HUES64 (cell line): Measurements from ENCODE around the gene SORL1.

Experiments
- H3K27ac ChIP-seq: 2 replicates; pipeline ENCODE4 v1.7.0; 2013; ENCODE audit warnings: low read depth, low read length, inconsistent platforms
- H3K27me3 ChIP-seq: 2 replicates; pipeline ENCODE4 v1.6.1; 2013; ENCODE audit warnings: mild to moderate bottlenecking, low read length; ENCODE audit not compliant: insufficient read depth
- H3K36me3 ChIP-seq: 2 replicates; pipeline ENCODE4 v1.6.1; 2013; ENCODE audit warnings: mild to moderate bottlenecking, low read length; ENCODE audit not compliant: insufficient read depth
- H3K4me1 ChIP-seq: 2 replicates; pipeline ENCODE4 v1.6.1; 2013; ENCODE audit warnings: mild to moderate bottlenecking, low read length, moderate library complexity; ENCODE audit not compliant: insufficient read depth
- H3K4me3 ChIP-seq: 2 replicates; pipeline ENCODE4 v1.5.1; 2013; ENCODE audit warnings: mild to moderate bottlenecking, low read length, moderate library complexity
- H3K9ac ChIP-seq: 2 replicates; pipeline ENCODE4 v1.6.1; 2013; ENCODE audit warnings: mild to moderate bottlenecking, low read depth, low read length
- H3K9me3 ChIP-seq: 2 replicates; pipeline ENCODE4 v1.6.1; 2013; ENCODE audit warnings: low read depth, low read length; ENCODE audit not compliant: insufficient read depth
- WGBS: fragments of 150-250, 120-280 bp; methylation state at CpG from one replicate; pipeline ENCODE4 v1.1.7; 2013; ENCODE audit warnings: missing lambda C conversion rate; 5-methylcytosine and 5-hydroxymethylcytosine counted together

The SORL1 gene

DNA sequence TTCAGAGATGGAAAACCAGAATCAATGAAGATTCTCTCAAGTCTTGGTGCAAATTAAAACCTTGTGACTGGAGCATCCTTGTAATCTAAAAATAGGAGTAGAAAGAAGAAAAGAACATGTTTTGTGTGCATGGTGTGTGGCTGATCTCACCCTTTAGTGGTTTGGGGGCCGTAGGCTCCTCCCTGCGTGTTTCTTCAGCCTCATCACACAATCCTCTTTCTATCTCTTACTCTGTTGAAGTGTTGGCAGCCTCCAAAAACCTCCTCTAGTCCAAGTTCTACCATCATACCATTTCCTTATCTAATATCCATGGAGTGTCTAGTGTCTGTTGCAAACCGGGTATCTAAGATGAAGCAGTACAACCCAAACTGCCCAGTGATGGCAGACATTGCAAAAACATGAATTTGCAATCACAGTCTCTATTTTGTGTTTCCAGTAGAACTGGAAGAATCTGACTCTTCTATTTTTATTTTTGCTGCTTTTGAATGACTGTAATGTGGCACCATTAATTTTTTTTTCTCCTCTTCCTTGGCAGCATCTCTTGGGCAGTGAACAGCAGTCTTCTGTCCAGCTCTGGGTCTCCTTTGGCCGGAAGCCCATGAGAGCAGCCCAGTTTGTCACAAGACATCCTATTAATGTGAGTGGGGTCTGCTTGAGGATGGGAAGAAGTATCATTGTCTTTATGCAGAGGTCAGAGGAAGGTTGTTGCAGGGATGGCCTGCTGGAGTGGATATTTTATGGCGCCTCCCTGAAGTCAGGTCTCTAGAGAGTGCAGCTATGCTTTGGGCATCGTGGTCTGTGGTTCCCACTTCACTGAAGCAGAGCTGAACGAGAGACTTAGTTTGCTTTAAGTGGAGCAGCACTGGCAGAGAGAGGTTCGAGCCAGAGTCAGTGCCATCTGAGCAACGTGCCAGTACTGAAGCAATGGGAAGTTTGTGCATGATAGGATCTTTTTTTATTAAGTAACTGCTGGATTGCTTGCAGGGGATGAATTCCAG, 60.7 kb downstream of the SORL1 start:
- Histone ChIP-seq H3K9me3 (0 out of 2 replicates have a peak, but pooled peaks cover 4% of the 10 kb centered on the region), H3K27ac (no peak overlapping the region), H3K4me1 (peaks cover 13% of the 10 kb centered on the region), H3K4me3 (no peak overlapping the region), H3K36me3 (peaks cover 48% of the 10 kb centered on the region), H3K27me3 (no peaks in the 10 kb centered on the region), H3K9ac (no peak overlapping the region)
- 93% methylated on average over 9 of the region's 9 CpGs for WGBS

DNA sequence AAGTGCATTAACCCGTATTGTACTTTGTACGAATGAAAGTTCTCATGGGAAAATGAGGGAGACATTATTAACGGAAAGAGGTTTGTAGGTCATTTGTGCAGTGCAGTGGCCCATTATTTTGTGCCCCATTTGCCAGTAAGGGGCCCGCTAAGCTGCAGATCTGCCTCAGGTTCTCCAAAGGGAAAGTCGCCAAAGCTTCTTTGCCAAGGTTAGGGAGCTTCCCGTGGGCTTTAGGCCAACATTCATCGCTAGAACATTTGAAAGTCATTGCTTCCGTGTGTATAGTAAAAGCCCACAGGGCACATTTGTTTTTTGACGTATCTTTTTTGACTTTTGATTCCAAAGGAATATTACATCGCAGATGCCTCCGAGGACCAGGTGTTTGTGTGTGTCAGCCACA, 61.7 kb downstream of the SORL1 start:
- no peaks in the 10 kb centered on the region for H3K9me3 ChIP-seq
- H3K27ac ChIP-seq: no peak overlapping the region
- H3K27me3 ChIP-seq: no peaks in the 10 kb centered on the region
- H3K4me3 ChIP-seq: no peak overlapping the region
- H3K36me3 ChIP-seq: peaks cover 44% of the 10 kb centered on the region
- no peak overlapping the region for H3K9ac ChIP-seq
- peaks cover 4% of the 10 kb centered on the region for H3K4me1 ChIP-seq
- 95% methylated on average over 11 of the region's 11 CpGs for WGBS

DNA sequence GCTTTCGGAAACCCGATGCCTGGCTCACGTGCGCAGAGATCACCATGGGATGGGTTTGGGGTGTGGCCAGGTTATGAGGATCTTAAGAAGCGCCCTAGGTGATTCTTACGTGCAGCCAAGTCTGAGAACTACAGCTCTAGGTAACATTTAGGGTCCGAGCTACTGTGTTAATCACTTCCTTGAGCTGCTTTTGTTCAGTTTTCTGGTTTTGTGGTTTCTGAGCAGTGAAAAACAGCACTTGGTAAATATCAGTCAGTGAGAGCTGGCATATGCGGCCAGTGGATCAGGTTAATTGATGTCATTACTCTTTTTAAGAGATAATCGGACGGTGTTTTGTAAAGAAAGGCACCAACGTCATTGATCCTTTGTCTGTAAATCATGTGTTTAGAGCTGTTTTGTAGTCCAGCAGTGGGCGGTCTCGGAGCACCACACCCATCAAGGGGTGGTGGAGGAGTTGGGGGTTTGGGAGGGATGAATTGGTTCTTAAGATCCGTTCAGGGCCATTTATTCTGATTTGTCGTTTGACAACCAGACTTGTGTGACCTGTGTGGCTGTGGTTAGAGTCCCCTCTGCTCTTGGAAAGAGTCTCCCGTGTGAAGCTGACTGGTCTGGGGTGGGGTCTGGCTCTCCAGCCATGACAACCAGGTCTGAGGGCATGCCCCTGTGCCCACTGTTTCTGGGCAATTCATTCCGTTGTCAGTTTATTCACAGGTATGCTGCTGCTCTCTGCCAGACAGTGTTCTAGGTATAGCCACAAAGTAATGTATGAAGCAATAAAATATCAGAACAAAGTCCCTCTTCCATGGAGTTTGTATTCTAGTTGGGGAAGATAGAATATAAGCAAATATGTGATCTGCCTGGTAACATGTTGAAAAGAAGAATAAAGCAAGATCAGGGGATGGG, 62.6 kb downstream of the SORL1 start:
- Histone ChIP-seq H3K4me1 (no peaks in the 10 kb centered on the region), H3K36me3 (peaks cover 44% of the 10 kb centered on the region), H3K9me3 (no peaks in the 10 kb centered on the region), H3K27ac (no peak overlapping the region), H3K9ac (no peak overlapping the region), H3K4me3 (no peak overlapping the region), H3K27me3 (no peaks in the 10 kb centered on the region)
- WGBS: 92% methylated on average over 17 of the region's 17 CpGs

DNA sequence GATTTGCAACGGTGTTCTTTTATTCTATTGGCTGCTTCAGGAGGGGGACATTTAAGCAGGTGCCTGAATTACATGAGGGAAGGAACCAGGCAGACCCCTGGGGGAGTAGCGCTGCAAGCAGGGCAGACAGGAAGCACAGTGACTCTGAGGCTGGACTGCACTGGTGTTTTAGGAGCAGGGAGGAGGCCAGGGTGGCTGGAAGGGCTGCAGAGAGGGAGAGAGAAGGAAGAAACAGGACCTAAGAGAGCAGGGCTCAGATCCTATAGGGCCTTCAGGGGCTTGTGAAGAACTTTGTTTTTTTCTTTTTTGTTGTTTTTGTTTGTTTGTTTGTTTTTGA, 63.2 kb downstream of the SORL1 start:
- Histone ChIP-seq H3K9ac (no peak overlapping the region), H3K9me3 (no peaks in the 10 kb centered on the region), H3K4me1 (no peaks in the 10 kb centered on the region), H3K4me3 (no peak overlapping the region), H3K27ac (no peak overlapping the region), H3K36me3 (peaks cover 45% of the 10 kb centered on the region), H3K27me3 (no peaks in the 10 kb centered on the region)
- WGBS: 93% methylated on average over 2 of the region's 2 CpGs

DNA sequence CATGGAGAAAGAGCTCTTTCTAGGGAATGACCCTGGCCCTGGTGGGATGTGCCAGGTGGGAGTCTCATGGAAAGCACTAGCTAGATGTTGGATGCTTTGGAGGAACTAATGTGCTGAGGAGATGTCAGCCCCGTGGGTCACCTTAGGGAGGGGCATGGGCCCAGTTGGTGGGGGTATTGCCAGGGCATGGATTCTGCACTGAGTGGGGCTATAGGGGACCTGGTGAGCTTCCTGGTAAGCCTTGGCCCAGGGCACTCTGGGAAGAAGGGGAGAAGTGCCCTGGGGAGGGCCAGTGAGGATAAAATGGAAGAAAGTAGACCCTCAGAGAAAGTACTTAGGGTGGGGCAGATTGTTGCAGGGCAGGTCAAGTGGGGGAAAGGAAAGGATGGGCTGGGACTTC, 65.9 kb downstream of the SORL1 start:
- H3K27me3 ChIP-seq: no peaks in the 10 kb centered on the region
- H3K36me3 ChIP-seq: peaks cover 65% of the 10 kb centered on the region
- H3K9me3 ChIP-seq: no peaks in the 10 kb centered on the region
- H3K27ac ChIP-seq: no peak overlapping the region
- H3K9ac ChIP-seq: no peak overlapping the region
- H3K4me1 ChIP-seq: no peaks in the 10 kb centered on the region
- H3K4me3 ChIP-seq: no peak overlapping the region
- 91% methylated on average over 1 of the region's 1 CpG for WGBS

DNA sequence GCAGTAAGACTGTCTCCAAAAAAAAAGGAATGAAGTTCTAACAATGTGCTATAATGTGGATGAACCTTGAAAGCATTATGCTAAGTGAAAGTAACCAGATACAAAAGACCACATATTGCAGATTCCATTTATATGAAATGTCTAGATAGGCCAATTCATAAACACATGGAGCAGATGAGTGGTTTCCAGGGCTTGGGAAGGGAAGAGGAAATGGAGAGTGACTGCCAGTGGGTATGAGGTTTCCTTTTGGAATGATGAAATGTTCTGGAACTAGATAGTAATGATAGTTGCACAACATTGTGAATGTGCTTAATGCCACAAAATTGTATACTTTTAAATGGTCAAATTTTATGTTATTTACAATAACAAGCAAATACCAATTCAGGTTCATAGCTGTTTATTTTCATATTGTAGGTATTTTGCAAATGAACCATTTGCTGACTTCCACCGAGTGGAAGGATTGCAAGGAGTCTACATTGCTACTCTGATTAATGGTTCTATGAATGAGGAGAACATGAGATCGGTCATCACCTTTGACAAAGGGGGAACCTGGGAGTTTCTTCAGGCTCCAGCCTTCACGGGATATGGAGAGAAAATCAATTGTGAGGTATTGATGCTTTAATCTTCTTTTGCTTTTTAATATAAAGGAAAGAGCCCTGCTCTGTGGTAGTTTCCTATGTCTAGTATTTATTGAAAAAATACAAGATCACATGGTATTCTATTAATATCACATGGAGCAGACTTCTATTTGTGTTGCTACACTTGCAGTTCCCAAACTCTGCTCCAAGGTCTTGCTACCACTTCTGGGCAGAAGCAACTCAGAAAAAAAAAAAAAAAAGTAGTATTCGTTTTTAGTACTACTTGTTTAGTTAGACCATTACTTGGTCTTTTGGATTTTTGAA, 68.4 kb downstream of the SORL1 start:
- H3K27ac ChIP-seq: no peak overlapping the region
- no peak overlapping the region for H3K4me3 ChIP-seq
- 94% methylated on average over 3 of the region's 4 CpGs for WGBS
- H3K27me3 ChIP-seq: no peaks in the 10 kb centered on the region
- peaks cover 64% of the 10 kb centered on the region for H3K36me3 ChIP-seq
- H3K4me1 ChIP-seq: no peaks in the 10 kb centered on the region
- no peak overlapping the region for H3K9ac ChIP-seq
- peaks cover 6% of the 10 kb centered on the region; the same call in 1 of the 2 replicates for H3K9me3 ChIP-seq

DNA sequence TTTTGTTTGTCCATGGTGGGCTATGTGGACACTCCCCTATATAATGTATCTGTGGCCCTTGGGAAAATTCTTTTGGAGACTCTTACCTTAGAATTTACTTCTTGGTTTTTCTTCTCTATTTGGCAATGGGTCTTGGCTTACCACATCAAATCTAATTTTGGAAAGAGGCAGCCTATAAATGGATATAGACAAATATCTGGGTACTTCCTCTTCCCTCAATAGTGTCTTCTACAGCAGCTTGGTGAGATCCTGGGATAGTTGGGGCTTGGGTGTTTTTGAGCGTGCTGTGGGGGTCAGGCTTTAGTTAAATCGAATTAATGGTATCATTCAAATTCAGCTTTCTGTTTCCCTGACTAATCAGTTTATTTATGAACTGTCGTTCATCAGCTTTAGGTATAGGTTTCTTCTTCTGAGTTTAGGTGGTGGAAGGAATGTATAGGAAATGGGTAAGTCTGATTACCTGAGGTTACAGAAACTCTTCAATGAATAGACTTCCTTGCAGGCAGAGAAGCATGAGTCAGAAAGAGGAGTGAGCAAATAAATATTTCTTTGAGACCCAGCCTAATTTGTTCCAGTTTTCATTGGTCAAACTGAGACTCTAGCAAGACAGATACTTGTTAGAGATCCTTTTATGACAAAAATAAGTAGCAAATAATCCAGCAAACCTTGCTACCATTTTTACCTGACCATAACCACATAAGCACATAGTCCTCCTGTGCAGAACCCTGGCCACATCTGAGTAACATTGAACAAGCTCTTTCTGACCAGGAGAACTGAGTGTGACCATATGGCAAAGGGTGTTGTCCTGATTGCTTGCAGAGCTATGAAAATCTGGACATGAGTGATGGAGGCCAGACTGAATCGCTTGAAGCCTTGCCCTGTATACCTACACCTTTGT, 69.3 kb downstream of the SORL1 start:
- Histone ChIP-seq H3K4me1 (no peaks in the 10 kb centered on the region), H3K27ac (no peak overlapping the region), H3K4me3 (no peak overlapping the region), H3K9me3 (peaks cover 6% of the 10 kb centered on the region; the same call in 1 of the 2 replicates), H3K27me3 (no peaks in the 10 kb centered on the region), H3K9ac (no peak overlapping the region), H3K36me3 (peaks cover 60% of the 10 kb centered on the region)
- 98% methylated on average over 4 of the region's 4 CpGs for WGBS

DNA sequence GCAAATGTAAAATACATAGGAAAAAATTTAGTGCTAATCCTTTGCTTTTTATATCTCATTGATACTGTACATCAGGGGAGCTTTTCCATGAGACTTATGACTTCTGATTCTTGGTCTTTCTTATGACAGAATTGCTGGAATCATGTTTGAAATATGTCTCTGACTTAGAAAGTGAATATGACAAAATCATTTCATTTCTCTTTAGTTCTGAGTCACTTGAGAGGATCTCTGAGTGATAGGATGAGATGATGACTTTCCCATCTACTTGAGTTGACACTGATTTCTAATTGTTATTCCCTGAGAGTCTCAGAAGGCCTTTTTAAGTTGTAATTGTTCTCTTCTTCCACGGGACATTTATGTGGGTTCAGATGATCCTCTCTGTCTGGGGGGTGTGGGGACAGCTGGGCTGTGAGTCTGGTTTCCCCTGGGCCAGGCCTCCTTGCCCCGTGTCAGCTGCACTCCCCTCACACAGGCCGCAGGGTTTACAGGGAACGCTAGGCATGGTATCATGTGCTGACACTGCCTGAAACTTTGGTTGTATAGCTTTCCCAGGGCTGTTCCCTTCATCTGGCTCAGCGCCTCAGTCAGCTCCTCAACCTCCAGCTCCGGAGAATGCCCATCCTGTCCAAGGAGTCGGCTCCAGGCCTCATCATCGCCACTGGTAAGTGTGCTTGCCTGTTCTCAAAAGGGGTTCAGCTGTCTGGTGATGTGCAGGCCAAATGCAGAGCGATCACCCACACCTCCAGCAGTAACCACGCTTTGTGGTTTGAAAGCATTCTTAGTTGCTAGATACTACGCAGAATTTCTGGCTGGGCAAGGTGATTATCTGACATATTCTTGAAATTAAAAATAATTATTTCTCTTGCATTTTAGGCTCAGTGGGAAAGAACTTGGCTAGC, 70.2 kb downstream of the SORL1 start:
- Histone ChIP-seq H3K9me3 (peaks cover 6% of the 10 kb centered on the region; the same call in 1 of the 2 replicates), H3K27ac (no peak overlapping the region), H3K4me3 (no peak overlapping the region), H3K27me3 (no peaks in the 10 kb centered on the region), H3K4me1 (no peaks in the 10 kb centered on the region), H3K36me3 (peaks cover 58% of the 10 kb centered on the region), H3K9ac (no peak overlapping the region)
- WGBS: 95% methylated on average over 11 of the region's 11 CpGs

DNA sequence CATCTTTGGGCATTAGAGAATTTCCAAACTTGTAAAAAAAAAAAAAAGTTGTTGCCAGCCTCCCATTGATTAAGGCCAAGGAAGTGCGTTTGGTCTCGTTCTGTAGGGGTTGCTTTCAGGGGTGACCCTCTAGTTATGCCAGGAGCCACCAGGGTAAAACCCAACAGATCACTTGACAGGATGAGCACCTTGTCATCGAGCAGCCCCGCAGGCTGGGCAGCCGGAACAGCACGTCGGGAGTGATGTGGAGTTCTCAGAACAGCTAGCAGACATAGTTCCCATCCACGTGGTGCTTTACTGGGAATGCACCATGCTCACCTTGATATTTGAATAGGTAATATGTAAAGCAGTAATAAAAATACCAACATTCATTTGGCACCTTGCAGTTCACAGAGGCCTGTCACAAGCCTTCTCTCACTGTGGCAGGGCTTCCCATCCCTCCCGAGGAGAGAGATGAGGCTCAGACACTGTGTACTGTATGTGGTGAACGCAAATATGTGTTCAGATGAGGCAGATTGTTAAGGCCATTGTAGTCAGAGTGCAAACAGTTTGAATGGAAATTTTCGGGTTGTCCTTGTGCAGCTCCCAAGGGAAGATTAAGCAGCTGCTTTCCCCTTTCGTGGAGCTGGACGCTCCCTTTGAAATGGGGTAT, 71.6 kb downstream of the SORL1 start:
- H3K27me3 ChIP-seq: no peaks in the 10 kb centered on the region
- H3K36me3 ChIP-seq: peaks cover 54% of the 10 kb centered on the region
- H3K9me3 ChIP-seq: peaks cover 6% of the 10 kb centered on the region; the same call in 1 of the 2 replicates
- no peak overlapping the region for H3K27ac ChIP-seq
- WGBS: 88% methylated on average over 13 of the region's 13 CpGs
- H3K9ac ChIP-seq: no peak overlapping the region
- no peak overlapping the region for H3K4me3 ChIP-seq
- H3K4me1 ChIP-seq: no peaks in the 10 kb centered on the region
